Measurements from ENCODE around the gene FAM187B. TPM values are rescaled to one million over a fixed set of nuclear protein-coding genes. Genes with fewer than 3 reads are reported as not detected.

Gene FAM187B
- total and polyA plus RNA-seq, 2 of the 8 experiments (the other 6 are each of a cell fraction or from before 2014, with no cell fraction given), result not detected

- Histone ChIP-seq H2AFZ (ENCODE audit: low read length) (no peak overlapping the region), H3K27me3 (replicated peaks in 1 of 4; ENCODE audit: control insufficient read depth in 3 of 4, extremely low read depth in 1 of 4, insufficient read depth in 3 of 4, low read length in 3 of 4) (no peaks in the 10 kb centered on the region), H3K9ac (replicated peaks in 1 of 4; ENCODE audit: extremely low read depth in 1 of 4, low read depth in 3 of 4, low read length in 3 of 4) (no peak overlapping the region), H3K18ac (ENCODE audit: extremely low read depth, low read length) (no peak overlapping the region), H4K5ac (ENCODE audit: insufficient read length, low read depth, low read length) (no peak overlapping the region), H3K4ac (replicated peaks; ENCODE audit: insufficient read length, low read depth, low read length) (no peak overlapping the region), H2BK12ac (ENCODE audit: low read depth, low read length) (no peak overlapping the region), H2BK120ac (replicated peaks; ENCODE audit: low read depth, low read length) (no peak overlapping the region), H3K14ac (ENCODE audit: insufficient read length) (no peak overlapping the region), H4K20me1 (replicated peaks in 1 of 2; ENCODE audit: control insufficient read depth in 1 of 2, insufficient read depth in 2 of 2, low read length in 2 of 2) (peaks cover 33 to 43% of the 10 kb centered on the region in 2 experiments), H2BK15ac (ENCODE audit: low read length) (no peak overlapping the region), H2BK20ac (ENCODE audit: low read length) (no peak overlapping the region), H3K23ac (ENCODE audit: insufficient read length) (no peak overlapping the region), H4K8ac (ENCODE audit: extremely low read depth, insufficient read depth, low read length) (peak overlapping the region; percentile 39; the same call in 1 of the 2 replicates), H3K79me2 (ENCODE audit: control insufficient read depth in 1 of 2, insufficient read depth in 2 of 2, low read length in 2 of 2) (peaks cover 8 to 55% of the 10 kb centered on the region in 2 experiments), H2AK5ac (ENCODE audit: low read depth, low read length) (no peak overlapping the region), H3K9me3 (ENCODE audit: insufficient read depth in 2 of 2, low read depth in 1 of 2, low read length in 1 of 2) (no peaks in the 10 kb centered on the region), H3K27ac (ENCODE audit: low read depth, low read length) (no peak overlapping the region; the same call in 1 of the 2 replicates), H3K4me1 (replicated peaks in 1 of 4; ENCODE audit: control insufficient read depth in 3 of 4, insufficient read depth in 4 of 4, low read length in 3 of 4) (peaks cover 0 to 13% (median 7%) of the 10 kb centered on the region in 4 experiments; a peak in 6 of 7 replicates), H4K91ac (replicated peaks; ENCODE audit: insufficient read length, low read length) (no peak overlapping the region), H3K4me2 (ENCODE audit: insufficient read depth in 1 of 2, low read depth in 2 of 2, low read length in 2 of 2) (no peak overlapping the region), H3K23me2 (ENCODE audit: low read depth, low read length) (peaks cover 6% of the 10 kb centered on the region; the same call in 1 of the 2 replicates), H2BK5ac (ENCODE audit: low read depth, low read length) (no peak overlapping the region), H3K79me1 (ENCODE audit: low read depth, low read length) (peaks cover 23% of the 10 kb centered on the region), H3K36me3 (ENCODE audit: control insufficient read depth in 2 of 4, insufficient read depth in 4 of 4, low read length in 3 of 4) (peaks cover 29 to 47% (median 41%) of the 10 kb centered on the region in 4 experiments), H3K4me3 (ENCODE audit: extremely low read depth in 1 of 4, insufficient read depth in 2 of 4, low read depth in 3 of 4, low read length in 4 of 4) (no peak overlapping the region), H3K56ac (replicated peaks; ENCODE audit: insufficient read length, low read depth, low read length) (no peak overlapping the region)
- CTCF ChIA-PET (ENCODE audit: partially characterized antibody), result interaction anchor here (2.5 kb wide), 1 partner anchor 187 kb away, joined by 7 read pairs; no protein-coding TSS in a partner anchor
- 96% methylated on average over 17 of the region's 17 CpGs; no CpG with 5 or more reads in 1 of the 2 experiments for WGBS, 2 experiments (ENCODE audit: extremely low coverage in 1 of 2, insufficient coverage in 1 of 2, insufficient read length in 1 of 2, insufficient replicate concordance in 2 of 2, low coverage in 1 of 2, low lambda C conversion rate in 2 of 2, missing lambda C conversion rate in 1 of 2)
- TF ChIP-seq CBX5 (IDR thresholded peaks at IDR 0.05; ENCODE audit: low read depth, low read length) (no peak), KDM5A (IDR thresholded peaks at IDR 0.05; ENCODE audit: low read length) (no peak), TAF7 (optimal IDR thresholded peaks at IDR 0.05; ENCODE audit: borderline replicate concordance, low read depth, low read length) (no peak), POLR2A (IDR thresholded peaks at IDR 0.05; ENCODE audit: control extremely low read depth in 1 of 2, low read depth in 2 of 2, low read length in 2 of 2) (peak in 1 of 2 experiments; percentile 16; a peak in 1 of 3 replicates), ASH2L (IDR thresholded peaks at IDR 0.05; ENCODE audit: low read length) (no peak), CHD1 (IDR thresholded peaks at IDR 0.05; ENCODE audit: low read depth, low read length) (no peak), SP4 (IDR thresholded peaks at IDR 0.05; ENCODE audit: low read length) (no peak)
- FAIRE-seq, result no peak
- peak in 1 of 2 experiments; percentile 24 for DNase-seq (ENCODE audit: low read depth in 1 of 2, low spot score in 2 of 2)
- POLR2A ChIA-PET (ENCODE audit: partially characterized antibody), result interaction anchor here (0.7 to 9.8 kb wide), 9 partner anchors 10 to 255 kb away, joined by 3 to 146 read pairs (median 4); partner anchors contain the start of genes FXYD5 and USF2
Measured at GRCh38 chr19:35254341-35255297, 26.1 kb upstream of the FAM187B start.
